Tibial nerve (tissue), 4 donors: ENCODE measurements around the gene GSTM1.

ENCODE experiments used
- EP300 ChIP-seq, 2 donors: sonication (generic); formaldehyde crosslinking; IDR thresholded peaks; one replicate each; pipeline ENCODE4 v1.6.1; 2017; ENCODE audit warnings: antibody characterized with exemption in 2 of 2, mild to moderate bottlenecking in 1 of 2
- TF ChIP-seq, protein P1 (sequence below), 5 experiments: fragments of 200-600 bp in 3 of 5; fragments of 450-650 bp in 2 of 5; sonication (generic) in 3 of 5; IDR thresholded peaks; one replicate each; pipeline ENCODE4 v1.5.1; 2016 to 2019; ENCODE audit warnings: antibody characterized with exemption in 5 of 5, mild to moderate bottlenecking in 3 of 5, moderate library complexity in 2 of 5

GRCh38 chr1:109712321-109712864, 24.8 kb downstream of the GSTM1 start:
- TF ChIP-seq, protein P1, sequence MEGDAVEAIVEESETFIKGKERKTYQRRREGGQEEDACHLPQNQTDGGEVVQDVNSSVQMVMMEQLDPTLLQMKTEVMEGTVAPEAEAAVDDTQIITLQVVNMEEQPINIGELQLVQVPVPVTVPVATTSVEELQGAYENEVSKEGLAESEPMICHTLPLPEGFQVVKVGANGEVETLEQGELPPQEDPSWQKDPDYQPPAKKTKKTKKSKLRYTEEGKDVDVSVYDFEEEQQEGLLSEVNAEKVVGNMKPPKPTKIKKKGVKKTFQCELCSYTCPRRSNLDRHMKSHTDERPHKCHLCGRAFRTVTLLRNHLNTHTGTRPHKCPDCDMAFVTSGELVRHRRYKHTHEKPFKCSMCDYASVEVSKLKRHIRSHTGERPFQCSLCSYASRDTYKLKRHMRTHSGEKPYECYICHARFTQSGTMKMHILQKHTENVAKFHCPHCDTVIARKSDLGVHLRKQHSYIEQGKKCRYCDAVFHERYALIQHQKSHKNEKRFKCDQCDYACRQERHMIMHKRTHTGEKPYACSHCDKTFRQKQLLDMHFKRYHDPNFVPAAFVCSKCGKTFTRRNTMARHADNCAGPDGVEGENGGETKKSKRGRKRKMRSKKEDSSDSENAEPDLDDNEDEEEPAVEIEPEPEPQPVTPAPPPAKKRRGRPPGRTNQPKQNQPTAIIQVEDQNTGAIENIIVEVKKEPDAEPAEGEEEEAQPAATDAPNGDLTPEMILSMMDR (IDR thresholded peaks at IDR 0.05) = no peak
- no peak for TF ChIP-seq EP300 (IDR thresholded peaks at IDR 0.05)
